WERI-Rb-1 (cell line): ENCODE results near the gene RHOU.

Experiments used
- DNase-seq: peaks from one replicate; pipeline ENCODE4 v3.0.0-alpha.2; 2020
- H3K27ac ChIP-seq: fragments of 250-450 bp; sonication (Bioruptor Pico); 2 replicates; pipeline ENCODE4 v1.5.1; 2020; ENCODE audit warnings: mild to moderate bottlenecking, moderate library complexity
- H3K27me3 ChIP-seq: fragments of 250-450 bp; sonication (Bioruptor Pico); 2 replicates; pipeline ENCODE4 v1.5.1; 2021; ENCODE audit warnings: mild to moderate bottlenecking, low read depth, moderate library complexity; ENCODE audit not compliant: insufficient read depth, severe bottlenecking
- H3K36me3 ChIP-seq: fragments of 250-450 bp; sonication (Bioruptor Pico); 2 replicates; pipeline ENCODE4 v1.5.1; 2020; ENCODE audit warnings: mild to moderate bottlenecking, moderate library complexity
- H3K4me3 ChIP-seq: 2 replicates; pipeline ENCODE4 v1.5.1; 2011; ENCODE audit warnings: low read depth, mild to moderate bottlenecking, control low read depth, low read length
- H3K9me3 ChIP-seq: fragments of 250-450 bp; sonication (Bioruptor Pico); 2 replicates; pipeline ENCODE4 v1.5.1; 2021; ENCODE audit warnings: mild to moderate bottlenecking, moderate library complexity; ENCODE audit not compliant: severe bottlenecking
- TF ChIP-seq, protein P1 (sequence below): IDR thresholded peaks from 2 replicates; pipeline ENCODE4 v1.5.1; 2011; ENCODE audit warnings: low read depth, mild to moderate bottlenecking, control low read depth, inconsistent platforms, low read length

Gene RHOU

GRCh38 chr1:228754646-228755268 lies 19.5 kb downstream of the RHOU start:
- TF ChIP-seq, protein P1, sequence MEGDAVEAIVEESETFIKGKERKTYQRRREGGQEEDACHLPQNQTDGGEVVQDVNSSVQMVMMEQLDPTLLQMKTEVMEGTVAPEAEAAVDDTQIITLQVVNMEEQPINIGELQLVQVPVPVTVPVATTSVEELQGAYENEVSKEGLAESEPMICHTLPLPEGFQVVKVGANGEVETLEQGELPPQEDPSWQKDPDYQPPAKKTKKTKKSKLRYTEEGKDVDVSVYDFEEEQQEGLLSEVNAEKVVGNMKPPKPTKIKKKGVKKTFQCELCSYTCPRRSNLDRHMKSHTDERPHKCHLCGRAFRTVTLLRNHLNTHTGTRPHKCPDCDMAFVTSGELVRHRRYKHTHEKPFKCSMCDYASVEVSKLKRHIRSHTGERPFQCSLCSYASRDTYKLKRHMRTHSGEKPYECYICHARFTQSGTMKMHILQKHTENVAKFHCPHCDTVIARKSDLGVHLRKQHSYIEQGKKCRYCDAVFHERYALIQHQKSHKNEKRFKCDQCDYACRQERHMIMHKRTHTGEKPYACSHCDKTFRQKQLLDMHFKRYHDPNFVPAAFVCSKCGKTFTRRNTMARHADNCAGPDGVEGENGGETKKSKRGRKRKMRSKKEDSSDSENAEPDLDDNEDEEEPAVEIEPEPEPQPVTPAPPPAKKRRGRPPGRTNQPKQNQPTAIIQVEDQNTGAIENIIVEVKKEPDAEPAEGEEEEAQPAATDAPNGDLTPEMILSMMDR, result no peak
- Histone ChIP-seq H3K9me3 (no peaks in the 10 kb centered on the region), H3K27ac (no peak overlapping the region), H3K27me3 (no peaks in the 10 kb centered on the region), H3K36me3 (no peaks in the 10 kb centered on the region), H3K4me3 (no peak overlapping the region)
- DNase-seq, result peak; percentile 19

DNA sequence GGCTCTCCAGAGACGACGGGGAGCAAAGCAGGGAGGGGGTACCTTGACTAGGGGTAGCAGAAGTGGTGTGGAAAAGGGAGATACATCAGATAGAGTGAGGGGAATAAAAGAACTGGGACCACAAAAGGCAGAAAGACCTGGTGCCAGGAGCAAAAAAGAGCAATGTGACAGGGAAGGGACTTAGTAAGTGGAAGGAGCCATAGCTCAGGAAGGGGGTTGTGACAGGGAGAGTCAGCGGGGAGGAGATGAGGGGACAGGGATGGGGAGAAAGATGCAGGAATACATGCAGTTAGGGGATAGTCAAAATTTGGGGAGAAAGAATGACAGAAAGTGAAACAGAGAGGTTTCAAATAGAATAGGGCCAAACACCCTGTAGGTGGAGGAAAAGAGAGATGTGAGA lies 20.5 kb downstream of the RHOU start:
- TF ChIP-seq, protein P1, result no peak
- Histone ChIP-seq H3K27ac (no peak overlapping the region), H3K27me3 (no peaks in the 10 kb centered on the region), H3K9me3 (no peaks in the 10 kb centered on the region), H3K4me3 (no peak overlapping the region), H3K36me3 (no peaks in the 10 kb centered on the region)
- no peak for DNase-seq

DNA sequence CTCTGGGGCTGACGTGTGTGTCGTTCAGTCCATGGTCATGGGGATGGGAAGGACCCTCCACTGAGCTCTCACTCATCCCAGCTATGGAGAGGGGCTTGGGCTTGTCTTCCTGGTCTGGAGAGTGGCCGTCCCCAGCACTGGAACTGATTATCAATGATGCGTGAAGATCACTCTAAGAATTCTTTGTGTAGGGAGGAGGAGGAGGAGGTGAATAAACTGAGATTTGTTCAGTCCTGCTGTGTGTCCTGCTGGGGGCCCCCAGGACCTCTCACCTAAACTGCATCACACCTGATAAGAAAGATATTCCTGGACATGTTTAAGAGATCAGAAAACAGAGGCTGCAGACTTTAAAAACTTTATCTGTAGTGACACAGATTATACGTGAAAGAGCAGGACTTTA lies 21.2 kb downstream of the RHOU start:
- Histone ChIP-seq H3K36me3 (no peaks in the 10 kb centered on the region), H3K27ac (no peak overlapping the region), H3K4me3 (no peak overlapping the region), H3K9me3 (no peaks in the 10 kb centered on the region), H3K27me3 (no peaks in the 10 kb centered on the region)
- no peak for DNase-seq
- TF ChIP-seq, protein P1, result no peak

DNA sequence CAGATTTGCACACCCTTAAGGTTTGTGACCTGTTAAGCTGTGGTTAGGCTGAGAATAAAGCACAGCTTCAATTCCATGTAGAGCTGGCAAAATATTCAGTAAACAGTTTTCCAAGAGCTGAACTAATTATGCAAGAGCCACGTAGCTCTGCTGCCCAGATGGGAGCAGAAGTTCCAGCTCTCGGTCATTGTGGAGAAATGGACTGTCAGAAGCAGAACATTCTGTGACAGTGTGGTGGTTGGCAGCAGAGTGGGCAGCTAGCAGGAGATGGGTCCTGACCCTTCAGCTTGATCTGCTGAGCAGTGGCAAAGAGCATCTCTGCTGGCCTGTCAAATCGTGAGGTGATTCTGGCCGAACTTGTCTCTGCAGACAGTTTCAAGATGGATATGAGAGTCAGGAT lies 23.2 kb downstream of the RHOU start:
- Histone ChIP-seq H3K36me3 (no peaks in the 10 kb centered on the region), H3K9me3 (no peaks in the 10 kb centered on the region), H3K27ac (no peak overlapping the region), H3K27me3 (no peaks in the 10 kb centered on the region), H3K4me3 (no peak overlapping the region)
- TF ChIP-seq, protein P1, result no peak
- no peak for DNase-seq

DNA sequence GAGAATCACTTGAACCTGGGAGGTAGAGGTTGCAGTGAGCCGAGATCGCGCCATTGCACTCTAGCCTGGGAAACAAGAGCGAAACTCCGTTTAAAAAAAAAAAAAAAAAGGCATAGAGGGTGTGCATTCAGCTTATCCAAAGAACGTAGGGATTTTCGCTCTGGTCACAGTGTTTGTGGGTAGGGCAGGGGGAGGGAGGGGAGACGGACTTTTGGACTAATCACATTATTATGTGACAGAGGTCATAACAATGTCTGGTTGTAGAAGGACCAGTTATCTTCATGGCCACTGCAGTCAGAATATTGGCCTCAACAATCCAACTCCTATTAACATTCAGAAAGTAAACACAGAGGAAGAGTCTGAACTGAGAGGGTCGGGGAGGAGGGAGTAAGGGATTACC lies 25.7 kb downstream of the RHOU start:
- H3K27me3 ChIP-seq, result no peaks in the 10 kb centered on the region

DNA sequence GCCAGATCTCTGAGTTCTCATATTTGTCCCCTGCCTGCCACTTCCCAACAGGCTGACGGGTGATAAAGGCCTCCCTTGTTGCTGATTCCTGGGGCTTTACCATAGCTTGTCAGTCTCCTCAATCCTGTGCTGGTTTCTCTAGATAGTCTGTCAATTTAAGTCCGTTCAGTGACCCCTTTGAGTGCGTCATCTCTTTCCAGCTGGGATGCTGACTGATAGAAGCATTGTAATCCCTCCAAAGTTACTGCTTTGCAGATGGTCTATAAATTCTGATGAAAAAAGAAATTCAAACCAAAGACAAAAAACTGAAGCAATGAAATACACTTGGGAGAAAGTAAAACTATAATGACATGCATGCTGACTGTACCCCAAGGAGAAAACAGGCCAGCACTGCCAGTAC lies 28.3 kb downstream of the RHOU start:
- H3K27ac ChIP-seq, result no peak overlapping the region
- H3K27me3 ChIP-seq, result no peaks in the 10 kb centered on the region
- no peaks in the 10 kb centered on the region for H3K36me3 ChIP-seq
- no peak for DNase-seq
- TF ChIP-seq, protein P1, result no peak
- H3K9me3 ChIP-seq, result no peaks in the 10 kb centered on the region
- H3K4me3 ChIP-seq, result no peak overlapping the region

More for the DNA sequence above, 25.7 kb downstream of the RHOU start:
- no peak overlapping the region for H3K27ac ChIP-seq
- no peaks in the 10 kb centered on the region for H3K36me3 ChIP-seq
- H3K9me3 ChIP-seq, result no peaks in the 10 kb centered on the region
- no peak for DNase-seq
- TF ChIP-seq, protein P1, result no peak
- no peak overlapping the region for H3K4me3 ChIP-seq
